GM23248 (cell line): Measurements from ENCODE around the gene SFMBT2. TPM values are rescaled to one million over a fixed set of nuclear protein-coding genes. Genes with fewer than 3 reads are reported as not detected.

Source experiments
- DNase-seq: peaks from one replicate; pipeline ENCODE4 v3.0.0-alpha.2; 2015
- H2AFZ ChIP-seq: fragments of 200-600 bp; sonication (generic); 2 replicates; pipeline ENCODE4 v1.6.1; 2016; ENCODE audit warnings: antibody characterized with exemption
- H3F3A ChIP-seq: fragments of 200-600 bp; sonication (generic); 2 replicates; pipeline ENCODE4 v1.6.1; 2016; ENCODE audit warnings: mild to moderate bottlenecking, antibody characterized with exemption, mixed run types; ENCODE audit not compliant: insufficient read depth
- H3K27ac ChIP-seq: fragments of 200-600 bp; sonication (generic); 2 replicates; pipeline ENCODE4 v1.5.1; 2016; ENCODE audit warnings: mild to moderate bottlenecking
- H3K27me3 ChIP-seq: fragments of 200-600 bp; sonication (generic); replicated peaks from 2 replicates; pipeline ENCODE4 v1.6.1; 2016; ENCODE audit warnings: mild to moderate bottlenecking; ENCODE audit not compliant: insufficient read depth
- H3K36me3 ChIP-seq: fragments of 200-600 bp; sonication (generic); 2 replicates; pipeline ENCODE4 v1.6.1; 2016; ENCODE audit warnings: low read depth, mild to moderate bottlenecking
- H3K4me1 ChIP-seq: fragments of 200-600 bp; sonication (generic); 2 replicates; pipeline ENCODE4 v1.6.1; 2016; ENCODE audit warnings: mild to moderate bottlenecking; ENCODE audit not compliant: insufficient read depth
- H3K4me2 ChIP-seq: fragments of 200-600 bp; sonication (generic); one replicate; pipeline ENCODE4 v1.6.1; 2016; ENCODE audit warnings: mild to moderate bottlenecking; ENCODE audit not compliant: unreplicated experiment
- H3K4me3 ChIP-seq: fragments of 200-600 bp; sonication (generic); 2 replicates; pipeline ENCODE4 v1.5.1; 2016; ENCODE audit warnings: mild to moderate bottlenecking
- H3K79me2 ChIP-seq: fragments of 200-600 bp; sonication (generic); 2 replicates; pipeline ENCODE4 v1.6.1; 2016; ENCODE audit warnings: mild to moderate bottlenecking; ENCODE audit not compliant: insufficient read depth
- H3K9ac ChIP-seq: fragments of 200-600 bp; sonication (generic); 2 replicates; pipeline ENCODE4 v1.6.1; 2016; ENCODE audit warnings: mild to moderate bottlenecking
- H3K9me2 ChIP-seq: fragments of 200-600 bp; sonication (generic); 2 replicates; pipeline ENCODE4 v1.6.1; 2016; ENCODE audit warnings: mixed run types, mild to moderate bottlenecking, moderate library complexity; ENCODE audit not compliant: insufficient read depth
- H3K9me3 ChIP-seq: fragments of 200-600 bp; sonication (generic); one replicate; pipeline ENCODE4 v1.6.1; 2017; ENCODE audit warnings: low read depth
- H4K20me1 ChIP-seq: fragments of 200-600 bp; sonication (generic); 2 replicates; pipeline ENCODE4 v1.6.0; 2016; ENCODE audit not compliant: insufficient read depth
- EZH2 ChIP-seq: fragments of 200-600 bp; sonication (generic); IDR thresholded peaks from 2 replicates; pipeline ENCODE4 v1.6.1; 2018; ENCODE audit warnings: antibody characterized with exemption, mild to moderate bottlenecking; ENCODE audit not compliant: insufficient read depth, poor library complexity, severe bottlenecking
- EZH2phosphoT487 ChIP-seq: fragments of 200-600 bp; sonication (generic); IDR thresholded peaks from 2 replicates; pipeline ENCODE4 v1.6.1; 2018; ENCODE audit warnings: antibody characterized with exemption, moderate library complexity, mild to moderate bottlenecking, low read depth; ENCODE audit not compliant: insufficient read depth
- WGBS, 2 experiments: methylation state at CpG; one replicate each; pipeline ENCODE4 v1.1.6; 2015 to 2017; ENCODE audit warnings: low lambda C conversion rate in 2 of 2, low coverage in 1 of 2; ENCODE audit errors: missing lambda C conversion rate in 2 of 2; 5-methylcytosine and 5-hydroxymethylcytosine counted together
- in situ Hi-C: fragments of 300-500 bp; cut with MboI; formaldehyde crosslinking; loops from 2 replicates; pipeline ENCODE4 v1.15.0; 2020
- polyA plus RNA-seq: library from polyadenylated mRNA; unstranded; fragments of >200 nt; fragmentation: Nextera tagmentation; extraction: Ambion mirVana; gene quantifications from 2 replicates; pipeline ENCODE4 v1.2.1, GENCODE V29; 2016
- total RNA-seq: library from RNA; depleted of rRNA; stranded (reverse); fragments of >200 nt; shearing (Covaris generic); gene quantifications from 2 replicates; pipeline ENCODE4 v1.2.3, GENCODE V29; 2014

The SFMBT2 gene
- total and polyA plus RNA-seq, 2 experiments from 2014 or later: 0.22 TPM; not detected in 1

DNA sequence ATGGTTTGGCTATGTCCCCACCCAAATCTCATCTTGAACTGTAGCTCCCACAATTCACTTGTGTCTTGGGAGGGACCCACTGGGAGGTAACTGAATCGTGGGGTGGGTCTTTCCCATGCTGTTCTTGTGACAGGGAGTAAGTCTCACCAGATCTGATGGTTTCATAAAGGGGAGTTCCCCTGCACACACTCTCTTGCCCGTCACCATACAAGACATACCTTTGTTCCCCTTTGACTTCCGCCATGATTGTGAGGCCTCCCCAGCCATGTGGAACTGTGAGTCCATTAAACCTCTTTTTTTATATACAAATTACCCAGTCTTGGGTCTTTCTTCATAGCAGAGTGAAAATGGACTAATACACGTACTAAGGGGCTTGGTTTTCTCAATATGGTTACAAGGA is 106.7 kb downstream of the SFMBT2 start:
- no peak overlapping the region for H2AFZ ChIP-seq
- no peaks in the 10 kb centered on the region for H4K20me1 ChIP-seq
- TF ChIP-seq EZH2 (no peak), EZH2phosphoT487 (no peak)
- no peaks in the 10 kb centered on the region for H3K9me3 ChIP-seq
- no peaks in the 10 kb centered on the region for H3K9me2 ChIP-seq
- no peak for DNase-seq
- H3K4me3 ChIP-seq: no peak overlapping the region
- no peaks in the 10 kb centered on the region for H3K4me1 ChIP-seq
- no peak overlapping the region for H3K4me2 ChIP-seq
- no peak overlapping the region for H3K27ac ChIP-seq
- no peaks in the 10 kb centered on the region for H3K79me2 ChIP-seq
- H3K27me3 ChIP-seq: no peaks in the 10 kb centered on the region
- H3K36me3 ChIP-seq: no peaks in the 10 kb centered on the region
- 66 to 68% methylated on average over 4 of the region's 4 CpGs for WGBS, 2 experiments
- no peak overlapping the region for H3K9ac ChIP-seq
- in situ Hi-C loops: no loop called here
- no peaks in the 10 kb centered on the region for H3F3A ChIP-seq

GRCh38 chr10:7302930-7303557 is 107.8 kb downstream of the SFMBT2 start:
- TF ChIP-seq EZH2 (no peak), EZH2phosphoT487 (no peak)
- in situ Hi-C loops: no loop called here
- Histone ChIP-seq H4K20me1 (no peaks in the 10 kb centered on the region), H3K4me1 (no peaks in the 10 kb centered on the region), H3K4me3 (no peak overlapping the region), H3K9me3 (no peaks in the 10 kb centered on the region), H3K27me3 (no peaks in the 10 kb centered on the region), H3K36me3 (no peaks in the 10 kb centered on the region), H2AFZ (no peak overlapping the region), H3K9ac (no peak overlapping the region), H3K4me2 (no peak overlapping the region), H3K27ac (no peak overlapping the region), H3K9me2 (no peaks in the 10 kb centered on the region), H3F3A (no peaks in the 10 kb centered on the region), H3K79me2 (no peaks in the 10 kb centered on the region)
- WGBS, 2 experiments: 3 to 9% methylated on average over 2 of the region's 2 CpGs
- DNase-seq: no peak

GRCh38 chr10:7302392-7302906 is 108.4 kb downstream of the SFMBT2 start:
- Histone ChIP-seq H3K79me2 (no peaks in the 10 kb centered on the region), H3K27ac (no peak overlapping the region), H4K20me1 (no peaks in the 10 kb centered on the region), H3K36me3 (no peaks in the 10 kb centered on the region), H3K9me3 (no peaks in the 10 kb centered on the region), H3F3A (no peaks in the 10 kb centered on the region), H3K9me2 (no peaks in the 10 kb centered on the region), H2AFZ (no peak overlapping the region), H3K4me1 (no peaks in the 10 kb centered on the region), H3K4me2 (no peak overlapping the region), H3K27me3 (no peaks in the 10 kb centered on the region), H3K4me3 (no peak overlapping the region), H3K9ac (no peak overlapping the region)
- in situ Hi-C loops: no loop called here
- no peak for TF ChIP-seq EZH2phosphoT487
- no peak for TF ChIP-seq EZH2
- DNase-seq: peak; percentile 18
- 26 to 32% methylated on average over 4 of the region's 4 CpGs for WGBS, 2 experiments

GRCh38 chr10:7301006-7301778 is 109.6 kb downstream of the SFMBT2 start:
- TF ChIP-seq EZH2 (no peak), EZH2phosphoT487 (no peak)
- in situ Hi-C loops: no loop called here
- 52 to 60% methylated on average over 21 of the region's 21 CpGs for WGBS, 2 experiments
- H3K4me2 ChIP-seq: no peak overlapping the region
- no peak overlapping the region for H3K9ac ChIP-seq
- H3K79me2 ChIP-seq: no peaks in the 10 kb centered on the region
- H4K20me1 ChIP-seq: no peaks in the 10 kb centered on the region
- H3K4me3 ChIP-seq: no peak overlapping the region
- H3K9me2 ChIP-seq: no peaks in the 10 kb centered on the region
- H3K9me3 ChIP-seq: no peaks in the 10 kb centered on the region
- H3K4me1 ChIP-seq: no peaks in the 10 kb centered on the region
- DNase-seq: no peak
- no peak overlapping the region for H3K27ac ChIP-seq
- H3F3A ChIP-seq: no peaks in the 10 kb centered on the region
- no peaks in the 10 kb centered on the region for H3K36me3 ChIP-seq
- H2AFZ ChIP-seq: no peak overlapping the region
- H3K27me3 ChIP-seq: no peaks in the 10 kb centered on the region
